B cell (primary cell): ENCODE results near the gene PAN3. TPM values are rescaled to one million over a fixed set of nuclear protein-coding genes. Genes with fewer than 3 reads are reported as not detected.

ENCODE experiments used
- ATAC-seq: fragments of 200-7000 bp; cut with Tn5 transposase; one replicate; pipeline ENCODE4 v1.10.0; 2021; ENCODE audit warnings: low read depth, mild to moderate bottlenecking, moderate number of reproducible peaks, moderate library complexity
- CTCF ChIA-PET: fragments of 350-600 bp; sonication (Branson Sonifier 250); formaldehyde crosslinking; loops from one replicate; lab custom pipeline; 2021; ENCODE audit warnings: antibody characterized with exemption, inconsistent platforms; lab: Charles Lee
- POLR2A ChIA-PET: fragments of 350-600 bp; sonication (Branson Sonifier 250); formaldehyde crosslinking; loops from one replicate; lab custom pipeline; 2021; ENCODE audit warnings: antibody characterized with exemption; lab: Charles Lee
- DNase-seq: peaks from one replicate; pipeline ENCODE4 v3.0.0; 2013
- H2AFZ ChIP-seq: 2 replicates; pipeline ENCODE4 v1.6.1; 2012; ENCODE audit warnings: mild to moderate bottlenecking, low read depth, low read length; ENCODE audit not compliant: insufficient read depth, poor library complexity, severe bottlenecking
- H3K27ac ChIP-seq, 2 donors: 1 replicate in 1 of 2; 2 replicates in 1 of 2; pipeline ENCODE4 v1.5.1; 2012 to 2013; ENCODE audit warnings: low read length in 2 of 2, mild to moderate bottlenecking in 2 of 2, moderate library complexity in 1 of 2
- H3K27me3 ChIP-seq, 4 experiments: fragments of 200-600 bp in 1 of 4; sonication (generic) in 1 of 4; replicated peaks in 1 of 4; 1 replicate in 2 of 4; 2 replicates in 2 of 4; pipeline versions ENCODE4 v1.6.1 to v1.7.0; 2013 to 2016; ENCODE audit warnings: low read length in 3 of 4, mild to moderate bottlenecking in 2 of 4, mixed read lengths in 1 of 4, moderate library complexity in 1 of 4; ENCODE audit not compliant: insufficient read depth in 4 of 4, control insufficient read depth in 3 of 4; ENCODE audit errors: control extremely low read depth in 1 of 4
- H3K36me3 ChIP-seq, 2 experiments: replicated peaks in 1 of 2; 1 replicate in 1 of 2; 2 replicates in 1 of 2; pipeline versions ENCODE4 v1.6.1 to v1.7.1; 2013; ENCODE audit warnings: low read length in 1 of 2; ENCODE audit not compliant: insufficient read depth in 2 of 2, control insufficient read depth in 1 of 2; ENCODE audit errors: control extremely low read depth in 1 of 2, extremely low read depth in 1 of 2
- H3K4me1 ChIP-seq, 2 donors: fragments of 200-600 bp in 1 of 2; sonication (generic) in 1 of 2; 1 replicate in 1 of 2; 2 replicates in 1 of 2; pipeline versions ENCODE4 v1.5.1 to v1.6.1; 2013 to 2017; ENCODE audit warnings: low read length in 2 of 2; ENCODE audit not compliant: control insufficient read depth in 2 of 2, insufficient read depth in 2 of 2
- H3K4me2 ChIP-seq: replicated peaks from 2 replicates; pipeline ENCODE3; 2012; ENCODE audit warnings: mild to moderate bottlenecking, low read depth, low read length; ENCODE audit not compliant: poor library complexity, severe bottlenecking
- H3K4me3 ChIP-seq, 5 experiments: fragments of 200-600 bp in 1 of 5; sonication (generic) in 1 of 5; 1 replicate in 3 of 5; 2 replicates in 2 of 5; pipeline versions ENCODE4 v1.5.1 to v1.7.0; 2011 to 2016; ENCODE audit warnings: low read length in 4 of 5, mild to moderate bottlenecking in 4 of 5, low read depth in 2 of 5, control low read depth in 1 of 5, moderate library complexity in 1 of 5; ENCODE audit not compliant: insufficient read depth in 1 of 5; ENCODE audit errors: control extremely low read depth in 1 of 5, extremely low read depth in 1 of 5
- H3K79me2 ChIP-seq: fragments of 200-600 bp; sonication (generic); one replicate; pipeline ENCODE4 v1.6.0; 2016; ENCODE audit warnings: low read length; ENCODE audit not compliant: control insufficient read depth, insufficient read depth
- H3K9ac ChIP-seq: fragments of 200-600 bp; sonication (generic); 2 replicates; pipeline ENCODE4 v1.6.1; 2017; ENCODE audit warnings: mild to moderate bottlenecking, low read length, moderate library complexity
- H3K9me3 ChIP-seq, 3 donors: one replicate each; pipeline versions ENCODE4 v1.6.1 to v1.7.1; 2013; ENCODE audit warnings: low read length in 2 of 3; ENCODE audit not compliant: control insufficient read depth in 2 of 3, insufficient read depth in 1 of 3; ENCODE audit errors: control extremely low read depth in 1 of 3
- H4K20me1 ChIP-seq: 2 replicates; pipeline ENCODE4 v1.6.0; 2012; ENCODE audit warnings: mild to moderate bottlenecking, low read length; ENCODE audit not compliant: insufficient read depth, control insufficient read depth, poor library complexity, severe bottlenecking
- H3K27ac Mint-ChIP-seq: one replicate; pipeline ENCODE4 v1.8.0; 2021; ENCODE audit warnings: mixed read lengths
- H3K27me3 Mint-ChIP-seq: one replicate; pipeline ENCODE4 v1.8.0; 2021; ENCODE audit warnings: mixed read lengths
- H3K4me1 Mint-ChIP-seq: one replicate; pipeline ENCODE4 v1.8.0; 2021; ENCODE audit warnings: mixed read lengths
- H3K4me3 Mint-ChIP-seq: one replicate; pipeline ENCODE4 v1.8.0; 2021; ENCODE audit warnings: mixed read lengths
- H3K9me3 Mint-ChIP-seq: one replicate; pipeline ENCODE4 v1.8.0; 2022; ENCODE audit warnings: mixed read lengths; ENCODE audit not compliant: insufficient read depth
- CTCF ChIP-seq: fragments of 200-600 bp; IDR thresholded peaks from one replicate; pipeline ENCODE4 v1.8.0; 2022; ENCODE audit warnings: antibody characterized with exemption, mild to moderate bottlenecking
- EZH2 ChIP-seq: IDR thresholded peaks from 2 replicates; pipeline ENCODE4 v1.6.1; 2012; ENCODE audit warnings: borderline replicate concordance, low read depth, mild to moderate bottlenecking, moderate library complexity, low read length; ENCODE audit not compliant: insufficient read depth, poor library complexity, severe bottlenecking
- WGBS: methylation state at CpG from one replicate; pipeline ENCODE4 v1.1.5; 2013; ENCODE audit warnings: missing lambda C conversion rate; ENCODE audit not compliant: insufficient coverage; 5-methylcytosine and 5-hydroxymethylcytosine counted together
- intact Hi-C: fragments of 100-400 bp; cut with micrococcal nuclease; formaldehyde crosslinking; loops from one replicate; pipeline ENCODE4 v1.10.0; 2022
- polyA plus RNA-seq: library from polyadenylated mRNA; depleted of rRNA; stranded (reverse); fragments of >200 nt; gene quantifications from 2 replicates; pipeline ENCODE4 v1.2.3, GENCODE V29; 2012
- total RNA-seq, 2 donors: library from RNA; stranded (reverse); fragments of 120-200 nt in 1 of 2; gene quantifications; 1 replicate in 1 of 2; 2 replicates in 1 of 2; pipeline versions ENCODE4 v1.2.3 to v1.2.4, GENCODE V29; 2013 to 2022

Gene PAN3
- total and polyA plus RNA-seq, 2 donors (not counting 1 experiment from before 2014, with no cell fraction given), result 23.4 to 117 TPM

DNA sequence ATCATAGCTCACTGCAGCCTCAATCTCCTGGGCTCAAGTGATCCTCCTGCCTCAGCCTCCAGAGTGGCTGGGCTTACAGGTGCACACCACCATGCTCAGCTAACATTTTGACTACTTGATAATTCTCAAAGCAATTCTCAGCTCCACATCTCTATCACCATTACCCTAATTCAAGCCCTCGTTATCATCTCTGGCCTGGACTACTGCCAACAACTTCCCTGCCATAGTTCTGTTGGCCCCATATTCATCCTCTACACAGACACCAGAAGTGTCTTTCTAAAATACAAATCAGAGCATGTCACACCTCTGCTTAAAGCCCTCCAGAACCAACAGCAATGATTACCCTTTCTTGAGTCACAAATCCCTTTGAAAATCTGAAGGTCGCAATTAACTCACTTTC is 45.9 kb upstream of the PAN3 start:
- Histone ChIP-seq H3K4me2 (no peak overlapping the region), H3K27ac (no peak overlapping the region), H3K36me3 (no peaks in the 10 kb centered on the region), H4K20me1 (no peaks in the 10 kb centered on the region), H3K4me1 (peaks cover 10 to 13% of the 10 kb centered on the region in 2 donors), H3K4me3 (no peak overlapping the region), H2AFZ (no peak overlapping the region), H3K9ac (no peak overlapping the region), H3K9me3 (peaks cover 0 to 8% (median 0%) of the 10 kb centered on the region in 3 donors), H3K79me2 (no peaks in the 10 kb centered on the region), H3K27me3 (peaks cover 0 to 3% (median under 1%) of the 10 kb centered on the region in 4 experiments)
- intact Hi-C loops, result no loop called here
- ChIA-PET CTCF (interaction anchor here (0.8 kb wide), 1 partner anchor 1548 kb away, joined by 4 read pairs; no protein-coding TSS in a partner anchor), POLR2A (no interaction called here)
- H3K27ac Mint-ChIP-seq, result no peak overlapping the region
- TF ChIP-seq EZH2 (no peak), CTCF (no peak)
- no peaks in the 10 kb centered on the region for H3K9me3 Mint-ChIP-seq
- DNase-seq (no peak), ATAC-seq (no peak)
- WGBS, result 79% methylated on average over 2 of the region's 2 CpGs
- peaks cover 8% of the 10 kb centered on the region for H3K4me1 Mint-ChIP-seq
- peaks cover 10% of the 10 kb centered on the region for H3K27me3 Mint-ChIP-seq
- H3K4me3 Mint-ChIP-seq, result no peak overlapping the region

DNA sequence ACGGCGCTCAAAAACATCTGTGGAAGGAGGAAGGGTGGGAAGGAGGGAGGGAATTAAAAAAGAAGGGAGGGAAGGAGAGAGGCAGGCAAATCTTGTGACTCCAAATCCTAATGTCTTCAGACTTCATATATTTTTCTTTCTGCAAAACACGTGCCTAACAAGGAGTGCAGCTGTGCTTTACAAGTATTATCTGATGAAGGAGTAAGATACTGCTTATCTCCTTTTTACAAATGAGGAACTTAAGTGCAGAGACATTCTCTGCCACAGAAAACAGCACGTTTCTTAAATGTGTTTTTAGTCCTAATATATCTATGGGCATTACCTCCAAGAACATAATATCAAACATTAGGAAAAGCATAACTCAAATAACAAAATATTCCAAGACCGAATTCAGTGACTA is 44.5 kb upstream of the PAN3 start:
- no CpG with 5 or more reads among the region's 5 CpGs for WGBS
- H3K9me3 Mint-ChIP-seq, result no peaks in the 10 kb centered on the region
- peak; percentile 15 for DNase-seq
- Histone ChIP-seq H3K27ac (no peak overlapping the region), H4K20me1 (no peaks in the 10 kb centered on the region), H3K36me3 (no peaks in the 10 kb centered on the region), H3K27me3 (peaks cover 0 to 16% (median 10%) of the 10 kb centered on the region in 4 experiments), H3K4me1 (peaks cover 10 to 13% of the 10 kb centered on the region in 2 donors), H3K4me3 (no peak overlapping the region), H3K9me3 (peaks cover 0 to 8% (median 2%) of the 10 kb centered on the region in 3 donors), H2AFZ (peak overlapping the region; percentile 47), H3K79me2 (no peaks in the 10 kb centered on the region), H3K4me2 (peak overlapping the region; percentile 20), H3K9ac (no peak overlapping the region)
- H3K27me3 Mint-ChIP-seq, result peaks cover 22% of the 10 kb centered on the region
- intact Hi-C loops, result no loop called here
- H3K4me3 Mint-ChIP-seq, result no peak overlapping the region
- POLR2A ChIA-PET, result no interaction called here
- H3K4me1 Mint-ChIP-seq, result peaks cover 8% of the 10 kb centered on the region
- CTCF ChIA-PET, result no interaction called here
- TF ChIP-seq EZH2 (no peak), CTCF (no peak)
- no peak overlapping the region for H3K27ac Mint-ChIP-seq
- no peak for ATAC-seq
